ENCODE results near the gene CDK3. TPM values are rescaled to one million over a fixed set of nuclear protein-coding genes. Genes with fewer than 3 reads are reported as not detected.

Gene CDK3
- total RNA-seq, 1 donor from 2014 or later, result 1.8 TPM

DNA sequence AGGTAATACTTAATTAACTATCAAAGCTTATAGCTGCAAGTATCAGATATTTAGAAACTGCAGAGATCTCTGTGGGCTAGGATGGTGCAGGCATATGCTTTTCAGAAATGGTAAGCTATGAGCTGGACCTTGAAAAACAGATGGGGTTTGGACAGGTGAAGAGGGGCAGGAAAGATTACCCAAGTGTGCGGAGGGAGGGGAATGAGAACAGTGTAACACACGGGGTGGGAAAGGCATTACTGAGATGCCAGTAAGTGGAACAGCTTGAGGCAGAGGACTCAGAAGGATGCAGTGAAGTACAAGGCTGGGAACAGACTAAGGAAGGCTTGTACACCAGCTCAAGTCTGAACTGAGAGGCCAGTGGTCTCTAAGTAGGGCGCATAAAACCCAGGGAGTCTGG, 48.6 kb downstream of the CDK3 start:
- peaks cover 99% of the 10 kb centered on the region for H3K36me3 ChIP-seq
- no peak for TF ChIP-seq CTCF (IDR thresholded peaks at IDR 0.05; ENCODE audit: borderline replicate concordance)
- intact Hi-C loops (cut with micrococcal nuclease), result no loop called here
- no peak overlapping the region for H3K4me3 ChIP-seq
- no peak for DNase-seq
- no peak overlapping the region for H3K27ac ChIP-seq (replicated peaks)
- H3K9me3 ChIP-seq (replicated peaks), result no peaks in the 10 kb centered on the region
- no peaks in the 10 kb centered on the region for H3K27me3 ChIP-seq (ENCODE audit: low read depth)
- peaks cover 7% of the 10 kb centered on the region for H3K4me1 ChIP-seq

GRCh38 chr17:76049836-76050537, 49.3 kb downstream of the CDK3 start:
- Histone ChIP-seq H3K4me3 (no peak overlapping the region), H3K27ac (replicated peaks) (no peak overlapping the region), H3K4me1 (peaks cover 7% of the 10 kb centered on the region), H3K27me3 (ENCODE audit: low read depth) (no peaks in the 10 kb centered on the region), H3K9me3 (replicated peaks) (no peaks in the 10 kb centered on the region), H3K36me3 (peaks cover 99% of the 10 kb centered on the region)
- DNase-seq, result no peak
- TF ChIP-seq CTCF (IDR thresholded peaks at IDR 0.05; ENCODE audit: borderline replicate concordance), result no peak
- intact Hi-C loops (cut with micrococcal nuclease), result no loop called here

DNA sequence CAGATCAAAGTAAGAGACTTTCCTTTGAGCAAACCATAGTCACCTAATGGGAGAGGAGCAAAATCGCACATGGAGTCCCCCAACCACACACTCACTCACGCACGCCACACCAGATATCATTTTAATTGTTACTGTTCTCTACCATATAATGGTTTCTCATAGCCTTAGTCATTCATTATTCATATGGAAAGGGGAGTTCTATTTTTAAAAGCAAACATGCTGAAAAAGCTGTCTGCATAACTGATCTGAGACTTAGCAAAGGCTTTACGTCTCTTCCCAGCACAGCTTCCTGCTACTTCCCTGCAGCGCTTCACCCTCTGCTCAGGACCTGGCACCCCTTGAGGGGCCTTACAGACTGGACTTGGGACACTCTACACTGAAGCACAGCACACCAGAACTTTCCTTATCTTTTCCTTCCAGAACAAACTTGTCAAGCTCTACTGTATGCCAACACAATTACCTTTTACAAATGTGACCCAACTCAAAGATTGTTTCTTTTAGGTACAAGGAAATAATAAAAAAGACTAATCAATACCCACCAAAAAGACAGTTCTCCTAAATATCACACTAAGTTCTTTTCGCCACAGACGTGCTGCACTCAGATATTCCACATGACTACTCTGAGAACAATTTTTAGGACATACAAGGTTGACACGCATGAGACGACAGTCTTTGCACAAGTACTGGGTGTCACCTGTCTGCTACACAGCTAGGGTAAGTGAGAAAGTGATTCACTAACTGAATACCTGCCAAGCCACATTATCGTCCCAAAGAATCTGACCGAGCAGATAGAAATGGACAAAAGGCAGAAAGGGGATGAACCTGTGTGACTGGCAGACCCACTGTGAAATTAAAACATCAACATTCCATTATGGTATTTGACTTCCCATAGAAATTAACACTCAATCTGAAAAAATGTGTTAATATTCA, 50.1 kb downstream of the CDK3 start:
- peaks cover 98% of the 10 kb centered on the region for H3K36me3 ChIP-seq
- no peaks in the 10 kb centered on the region for H3K27me3 ChIP-seq (ENCODE audit: low read depth)
- TF ChIP-seq CTCF (IDR thresholded peaks at IDR 0.05; ENCODE audit: borderline replicate concordance), result no peak
- H3K4me3 ChIP-seq, result no peak overlapping the region
- DNase-seq, result no peak
- peaks cover 7% of the 10 kb centered on the region for H3K4me1 ChIP-seq
- no peaks in the 10 kb centered on the region for H3K9me3 ChIP-seq (replicated peaks)
- H3K27ac ChIP-seq (replicated peaks), result no peak overlapping the region
- intact Hi-C loops (cut with micrococcal nuclease), result no loop called here

- Histone ChIP-seq H3K27me3 (ENCODE audit: low read depth) (no peaks in the 10 kb centered on the region), H3K36me3 (peaks cover 98% of the 10 kb centered on the region), H3K27ac (replicated peaks) (no peak overlapping the region), H3K9me3 (replicated peaks) (no peaks in the 10 kb centered on the region), H3K4me3 (no peak overlapping the region), H3K4me1 (peaks cover 7% of the 10 kb centered on the region)
- TF ChIP-seq CTCF (IDR thresholded peaks at IDR 0.05; ENCODE audit: borderline replicate concordance), result no peak
- intact Hi-C loops (cut with micrococcal nuclease), result no loop called here
- DNase-seq, result no peak
Observed at GRCh38 chr17:76051561-76051960, 50.9 kb downstream of the CDK3 start.

GRCh38 chr17:76053246-76054111, 52.8 kb downstream of the CDK3 start:
- TF ChIP-seq CTCF (IDR thresholded peaks at IDR 0.05; ENCODE audit: borderline replicate concordance), result no peak
- no peaks in the 10 kb centered on the region for H3K9me3 ChIP-seq (replicated peaks)
- peaks cover 7% of the 10 kb centered on the region for H3K4me1 ChIP-seq
- H3K36me3 ChIP-seq, result peaks cover 98% of the 10 kb centered on the region
- no peaks in the 10 kb centered on the region for H3K27me3 ChIP-seq (ENCODE audit: low read depth)
- DNase-seq, result no peak
- H3K4me3 ChIP-seq, result no peak overlapping the region
- no peak overlapping the region for H3K27ac ChIP-seq (replicated peaks)
- intact Hi-C loops (cut with micrococcal nuclease), result no loop called here

Data from left ventricle myocardium inferior (tissue), 1 donor.